ENCODE results near the gene ZAP70.

Gene ZAP70

DNA sequence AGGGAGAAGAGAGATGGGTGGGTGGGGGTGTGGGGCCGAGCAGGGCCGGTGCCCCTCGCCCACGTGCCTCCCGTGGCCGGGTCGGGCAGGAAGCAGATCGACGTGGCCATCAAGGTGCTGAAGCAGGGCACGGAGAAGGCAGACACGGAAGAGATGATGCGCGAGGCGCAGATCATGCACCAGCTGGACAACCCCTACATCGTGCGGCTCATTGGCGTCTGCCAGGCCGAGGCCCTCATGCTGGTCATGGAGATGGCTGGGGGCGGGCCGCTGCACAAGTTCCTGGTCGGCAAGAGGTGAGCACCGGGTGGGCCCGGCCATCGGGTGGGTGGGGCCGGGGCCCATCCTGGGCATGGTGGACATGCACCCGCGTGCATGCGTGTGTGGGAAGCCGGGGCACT lies 21.8 kb downstream of the ZAP70 start:
- DNase-seq = no peak

DNA sequence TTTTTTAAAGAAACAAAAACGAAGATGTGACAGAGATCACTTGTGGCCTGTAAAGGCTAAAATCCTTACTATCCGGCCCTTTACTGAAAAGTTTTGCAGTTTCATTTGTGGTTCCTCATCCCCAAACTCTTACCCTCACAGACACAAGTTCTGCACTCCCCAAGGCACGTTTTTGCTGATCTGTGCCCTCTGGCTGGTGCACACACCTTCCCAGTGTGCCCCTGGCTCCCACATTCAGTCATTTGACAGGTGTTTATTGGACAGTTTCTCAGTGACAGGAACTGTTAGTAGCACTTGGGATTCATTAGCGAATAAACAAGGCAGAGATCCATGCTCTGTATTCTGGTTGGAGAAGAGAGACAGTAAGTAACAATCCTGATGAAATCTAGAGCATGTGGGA lies 22.8 kb downstream of the ZAP70 start:
- DNase-seq = no peak

DNA sequence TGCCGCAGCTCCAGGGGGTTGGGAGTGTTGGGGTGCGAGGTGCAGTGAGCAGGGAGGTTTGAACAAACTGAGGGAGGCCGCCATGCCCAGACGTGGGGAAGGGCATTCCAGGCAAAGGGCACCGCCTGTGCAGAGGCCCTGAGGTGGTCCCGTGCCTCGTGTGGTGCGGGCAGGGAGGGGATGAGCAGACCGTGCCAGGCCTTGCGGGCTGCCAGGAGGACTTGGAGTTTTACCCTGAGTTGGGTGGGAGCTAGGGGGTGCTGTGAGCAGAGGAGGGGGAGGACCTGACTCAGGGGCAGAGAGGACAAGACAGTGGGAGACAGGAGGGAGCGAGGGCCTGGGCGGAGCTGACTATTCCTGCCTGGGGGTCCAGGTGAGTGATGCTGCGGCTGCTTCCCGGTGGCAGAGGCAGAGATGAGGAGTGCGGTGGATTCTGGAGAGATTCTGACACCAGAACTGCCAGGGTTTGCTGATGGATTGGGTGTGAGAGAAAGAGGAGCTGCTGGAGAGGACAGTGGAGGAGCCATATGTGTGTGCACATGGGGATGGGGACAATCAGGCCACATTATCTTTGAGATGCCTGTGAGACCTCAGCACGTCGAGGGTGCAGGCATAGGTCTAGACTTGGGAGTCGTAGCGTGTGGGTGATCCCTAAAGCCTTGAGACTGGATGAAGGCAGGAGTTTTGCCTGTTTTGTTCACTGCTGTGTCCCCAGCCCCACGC lies 23.4 kb downstream of the ZAP70 start:
- DNase-seq = no peak

DNA sequence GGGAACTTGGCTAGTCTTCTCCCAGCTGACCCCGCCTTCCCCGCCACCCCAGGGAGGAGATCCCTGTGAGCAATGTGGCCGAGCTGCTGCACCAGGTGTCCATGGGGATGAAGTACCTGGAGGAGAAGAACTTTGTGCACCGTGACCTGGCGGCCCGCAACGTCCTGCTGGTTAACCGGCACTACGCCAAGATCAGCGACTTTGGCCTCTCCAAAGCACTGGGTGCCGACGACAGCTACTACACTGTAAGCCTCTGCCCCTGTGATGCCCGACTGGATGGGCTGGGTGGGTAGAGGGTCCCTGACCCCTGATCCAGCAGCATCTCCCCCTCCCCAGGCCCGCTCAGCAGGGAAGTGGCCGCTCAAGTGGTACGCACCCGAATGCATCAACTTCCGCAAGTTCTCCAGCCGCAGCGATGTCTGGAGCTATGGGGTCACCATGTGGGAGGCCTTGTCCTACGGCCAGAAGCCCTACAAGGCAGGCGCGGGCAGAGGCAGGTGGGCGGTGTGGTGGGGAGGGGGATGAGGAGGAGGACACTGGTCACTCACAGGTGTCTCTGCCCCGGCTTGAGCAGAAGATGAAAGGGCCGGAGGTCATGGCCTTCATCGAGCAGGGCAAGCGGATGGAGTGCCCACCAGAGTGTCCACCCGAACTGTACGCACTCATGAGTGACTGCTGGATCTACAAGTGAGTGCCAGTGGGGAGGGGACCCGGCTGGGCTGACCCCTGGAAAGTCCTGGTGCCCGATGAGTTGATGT lies 24.2 kb downstream of the ZAP70 start:
- DNase-seq = no peak

DNA sequence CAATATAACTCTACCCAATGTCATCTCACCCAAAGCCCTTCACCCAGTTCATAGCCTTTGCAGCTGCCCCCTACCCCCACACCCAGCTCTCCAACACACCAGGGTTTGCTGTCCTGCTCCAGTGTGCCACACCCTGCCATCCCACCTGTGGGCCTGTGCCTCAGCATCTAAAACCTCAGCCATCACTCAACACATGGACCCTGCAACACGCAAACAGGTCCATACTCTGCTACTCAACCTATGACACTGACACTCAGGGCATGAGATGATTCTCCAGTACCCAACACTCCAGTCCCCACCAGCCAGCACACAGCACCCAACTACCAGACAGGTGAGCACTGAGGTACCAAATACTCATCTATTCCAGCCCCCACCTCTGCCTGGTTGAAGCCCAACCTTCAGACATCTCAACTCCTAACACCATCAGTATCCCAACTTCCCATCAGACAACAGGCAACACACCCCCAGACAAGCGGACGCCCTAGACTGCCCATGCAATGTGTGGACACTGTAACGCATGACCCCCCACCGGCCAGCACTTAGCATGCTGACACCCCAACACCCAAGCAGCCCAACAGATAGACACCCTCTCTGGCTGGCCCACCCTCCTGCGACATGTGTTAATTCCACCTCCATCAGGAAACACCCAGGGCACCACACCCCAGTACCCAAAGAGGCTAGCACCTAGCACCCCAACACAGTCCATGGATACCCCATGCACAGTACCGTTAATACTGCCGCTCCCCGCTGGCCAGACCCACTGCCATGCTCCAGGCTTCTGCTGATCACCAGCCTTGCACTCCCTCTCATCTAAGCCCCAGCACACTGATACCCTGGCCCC lies 25.0 kb downstream of the ZAP70 start:
- no peak for DNase-seq

DNA sequence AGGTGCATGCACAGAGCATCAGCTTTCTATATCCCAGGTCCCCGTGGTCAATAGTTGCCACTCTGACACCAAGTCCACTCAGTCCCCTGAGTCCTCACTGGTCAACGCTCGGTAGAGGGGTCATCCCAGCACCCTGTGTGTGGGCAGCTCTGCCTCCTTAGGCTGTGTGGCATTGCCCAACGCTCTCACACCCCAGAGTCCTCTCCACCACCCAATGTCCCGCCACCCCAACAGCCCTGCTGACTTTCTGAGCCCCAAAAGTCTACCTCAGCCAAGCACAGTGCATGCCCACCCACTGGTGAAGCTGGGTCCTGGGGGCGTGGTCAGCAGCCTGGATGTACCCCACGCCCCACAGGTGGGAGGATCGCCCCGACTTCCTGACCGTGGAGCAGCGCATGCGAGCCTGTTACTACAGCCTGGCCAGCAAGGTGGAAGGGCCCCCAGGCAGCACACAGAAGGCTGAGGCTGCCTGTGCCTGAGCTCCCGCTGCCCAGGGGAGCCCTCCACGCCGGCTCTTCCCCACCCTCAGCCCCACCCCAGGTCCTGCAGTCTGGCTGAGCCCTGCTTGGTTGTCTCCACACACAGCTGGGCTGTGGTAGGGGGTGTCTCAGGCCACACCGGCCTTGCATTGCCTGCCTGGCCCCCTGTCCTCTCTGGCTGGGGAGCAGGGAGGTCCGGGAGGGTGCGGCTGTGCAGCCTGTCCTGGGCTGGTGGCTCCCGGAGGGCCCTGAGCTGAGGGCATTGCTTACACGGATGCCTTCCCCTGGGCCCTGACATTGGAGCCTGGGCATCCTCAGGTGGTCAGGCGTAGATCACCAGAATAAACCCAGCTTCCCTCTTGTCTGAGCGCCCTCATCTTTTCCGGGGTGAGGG lies 25.9 kb downstream of the ZAP70 start:
- DNase-seq = no peak

DNA sequence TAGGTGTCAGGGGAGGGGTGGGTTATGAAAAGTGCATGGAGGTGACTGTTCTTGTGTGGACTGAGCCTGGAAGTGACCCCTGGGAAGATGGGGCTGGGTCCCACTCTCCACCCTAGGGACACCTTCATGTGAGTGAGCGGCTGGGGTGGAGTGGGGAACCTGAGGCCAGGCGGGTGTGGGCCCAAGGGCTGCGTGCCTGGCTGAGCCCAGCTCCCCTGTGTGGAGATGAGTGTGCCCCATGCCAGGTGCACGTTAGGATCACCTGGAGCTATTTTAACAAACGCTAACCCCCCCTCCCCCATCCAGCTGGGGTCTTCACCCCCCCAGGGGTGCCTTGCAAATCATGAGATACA lies 26.5 kb downstream of the ZAP70 start:
- DNase-seq = no peak

DNA sequence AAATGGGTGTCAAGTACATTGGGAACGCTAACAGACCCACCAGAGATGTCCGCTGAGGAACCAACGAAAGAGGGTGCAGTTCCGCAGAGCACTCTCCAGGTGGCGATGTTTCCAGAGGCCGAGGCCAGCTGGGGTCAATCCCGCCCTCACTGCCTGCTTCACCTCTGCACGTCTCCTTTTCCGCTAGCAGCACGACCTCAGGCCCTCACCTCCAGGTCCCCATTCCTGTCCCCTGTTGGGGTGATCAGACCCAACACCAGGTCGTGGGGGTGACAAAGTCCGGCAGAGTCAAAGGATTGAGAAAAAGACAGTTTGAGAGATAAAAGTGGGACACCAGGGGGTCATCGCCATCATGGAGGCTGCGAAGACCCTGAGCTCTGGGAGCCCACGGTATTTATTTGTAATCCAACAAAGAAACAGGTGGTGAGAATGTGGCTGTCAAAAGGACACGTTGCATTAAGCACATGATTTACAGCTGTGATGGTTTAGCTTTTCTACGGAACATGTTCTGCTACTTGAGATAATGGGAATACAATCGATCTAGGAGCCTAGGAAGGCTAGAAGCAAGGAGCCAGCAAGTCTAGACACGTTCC lies 27.3 kb downstream of the ZAP70 start:
- peak; percentile 77 for DNase-seq

DNA sequence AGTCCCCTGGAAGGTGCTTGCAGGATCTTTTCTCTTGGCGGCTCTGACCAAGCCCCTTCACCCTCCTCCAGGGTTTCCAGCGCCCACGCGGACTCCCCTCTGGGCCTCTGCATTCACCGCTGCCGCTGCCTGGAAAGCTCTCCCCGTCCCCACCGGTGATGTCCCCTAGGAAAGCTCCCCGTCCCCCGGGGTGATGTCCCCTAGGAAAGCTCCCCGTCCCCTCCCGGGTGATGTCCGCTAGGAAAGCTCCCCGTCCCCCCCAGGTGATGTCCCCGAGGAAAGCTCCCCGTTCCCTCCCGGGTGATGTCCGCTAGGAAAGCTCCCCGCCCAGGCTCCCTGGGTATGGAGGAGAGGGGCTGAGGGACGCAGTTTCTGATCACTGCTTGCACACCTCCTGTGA lies 27.9 kb downstream of the ZAP70 start:
- no peak for DNase-seq

DNA sequence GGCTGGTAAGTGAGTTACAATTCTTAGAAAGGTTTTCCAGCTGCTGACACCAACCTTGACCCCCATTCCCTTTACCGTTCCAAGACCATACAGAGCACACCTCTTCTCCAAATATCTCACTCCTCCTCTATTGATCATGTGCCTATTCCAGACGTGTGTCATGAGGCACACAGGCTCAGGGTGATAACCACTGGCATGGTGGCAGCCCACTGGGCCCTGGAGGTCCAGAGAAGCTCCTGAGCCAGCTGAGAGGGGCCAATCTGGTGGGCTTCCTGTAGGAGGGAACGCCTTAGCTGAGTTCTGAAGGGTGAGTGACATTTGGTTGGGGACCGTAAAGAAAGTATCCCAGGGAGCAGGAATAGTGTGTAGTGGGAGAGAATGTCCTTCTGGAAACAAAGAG lies 28.3 kb downstream of the ZAP70 start:
- DNase-seq = no peak

DNA sequence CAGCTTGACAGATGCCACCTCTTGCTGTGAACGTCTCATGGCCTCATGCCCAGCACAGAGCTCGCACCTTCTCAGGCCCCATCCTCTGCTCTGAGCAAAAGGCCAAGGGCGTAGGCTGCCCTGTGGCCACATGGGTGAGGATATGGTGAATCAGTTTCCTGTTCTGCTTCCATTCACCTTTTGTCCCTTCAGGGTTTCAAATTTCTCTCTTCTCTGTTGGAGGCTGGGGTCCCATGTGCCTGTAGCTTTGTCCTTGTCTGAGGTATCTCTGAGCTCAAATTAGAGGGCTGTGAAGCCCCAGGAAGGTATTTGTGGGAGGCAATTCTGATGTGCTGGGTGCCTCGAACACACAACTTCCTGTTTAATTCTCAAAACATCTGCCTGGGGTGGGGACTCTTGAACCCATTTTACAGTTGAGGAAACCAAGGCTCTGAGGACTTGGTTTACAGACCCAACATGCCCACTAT lies 29.0 kb downstream of the ZAP70 start:
- no peak for DNase-seq

DNA sequence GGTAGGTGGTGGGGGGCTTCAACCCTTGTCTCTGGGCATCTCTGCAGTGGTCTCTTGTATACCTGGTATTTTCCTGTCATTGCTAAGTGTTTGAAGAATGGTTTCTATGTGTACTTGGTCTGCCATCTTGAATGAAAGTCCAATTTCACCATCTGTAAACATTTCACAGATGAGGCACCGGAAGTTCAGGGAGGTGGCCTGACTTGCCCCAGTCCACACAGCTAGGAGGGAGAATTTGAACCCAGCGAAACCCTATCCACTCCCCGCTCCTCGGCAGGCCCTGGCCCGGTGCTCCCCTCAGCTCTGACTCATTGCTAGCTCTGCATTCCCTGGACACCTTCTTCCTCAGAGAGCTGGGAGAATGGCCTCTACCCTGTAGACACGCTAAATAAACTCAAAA lies 30.5 kb downstream of the ZAP70 start:
- no peak for DNase-seq

DNA sequence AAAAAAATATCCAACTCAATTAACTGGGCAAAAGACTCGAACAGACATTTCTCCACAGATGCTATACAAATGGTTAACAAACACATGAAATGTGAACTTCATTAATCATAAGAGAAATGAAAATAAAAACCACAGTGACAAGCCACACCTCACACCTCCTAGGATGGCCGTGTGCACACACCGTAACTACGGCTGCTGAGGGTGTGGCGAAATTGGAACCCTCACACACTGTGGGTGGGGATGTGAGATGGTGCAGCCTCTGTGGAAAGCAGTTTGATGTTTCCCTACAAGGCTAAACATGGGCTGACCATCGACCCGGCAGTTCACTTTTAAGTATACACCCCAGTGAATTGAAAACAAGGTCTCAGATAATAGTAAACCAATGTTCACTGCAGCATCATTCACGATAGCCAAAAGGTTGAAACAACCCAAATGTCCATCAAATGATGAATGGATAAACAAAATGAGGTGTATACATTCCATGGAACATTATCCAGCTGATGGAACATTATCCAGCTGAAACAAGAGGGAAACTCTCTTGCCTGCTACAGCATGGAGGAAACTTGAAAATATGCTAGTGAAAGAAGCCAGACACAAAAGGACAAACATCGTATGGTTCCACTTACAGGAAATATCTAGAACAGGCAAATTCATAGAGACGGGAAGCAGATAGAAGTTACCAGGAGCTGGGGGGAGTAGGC lies 32.2 kb downstream of the ZAP70 start:
- DNase-seq = peak; percentile 17

DNA sequence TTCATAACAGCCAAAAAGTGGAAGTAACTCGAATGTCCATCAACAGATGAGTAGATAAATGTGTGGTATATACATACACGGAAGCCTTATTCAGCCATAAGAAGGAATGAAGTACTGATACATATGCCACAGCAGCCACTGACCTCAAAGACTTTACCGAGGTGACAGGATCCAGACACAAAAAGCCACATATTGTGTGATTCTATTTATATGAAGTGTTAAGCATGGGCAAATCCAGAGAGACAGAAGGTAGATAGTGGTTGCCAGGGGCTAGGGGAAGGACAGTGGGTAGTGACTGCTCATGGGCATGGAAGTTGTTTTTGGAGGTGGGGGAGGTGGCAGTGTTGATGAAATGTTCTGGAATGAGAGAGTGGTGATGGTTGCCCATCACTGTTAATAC lies 33.9 kb downstream of the ZAP70 start:
- DNase-seq = no peak

DNA sequence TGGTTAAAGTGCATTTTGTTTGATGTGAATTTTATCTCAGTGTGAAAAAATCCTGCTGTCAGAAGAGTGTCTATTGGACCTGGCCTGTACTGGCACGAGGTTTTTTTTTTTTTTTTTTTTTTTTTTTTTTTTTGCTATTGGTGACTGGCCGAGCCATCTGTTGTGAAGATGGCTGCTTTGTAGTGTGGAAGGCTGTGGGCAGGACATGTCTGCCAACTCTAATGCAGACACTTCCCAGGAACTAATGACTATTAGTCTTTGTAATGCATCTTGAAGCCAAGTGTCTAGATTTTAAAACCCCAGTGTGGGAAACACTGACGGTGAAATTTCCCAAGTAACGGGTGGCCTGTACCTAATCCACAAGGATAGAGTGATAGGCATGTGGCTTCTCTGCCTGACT lies 34.3 kb downstream of the ZAP70 start:
- DNase-seq = peak; percentile 45

DNA sequence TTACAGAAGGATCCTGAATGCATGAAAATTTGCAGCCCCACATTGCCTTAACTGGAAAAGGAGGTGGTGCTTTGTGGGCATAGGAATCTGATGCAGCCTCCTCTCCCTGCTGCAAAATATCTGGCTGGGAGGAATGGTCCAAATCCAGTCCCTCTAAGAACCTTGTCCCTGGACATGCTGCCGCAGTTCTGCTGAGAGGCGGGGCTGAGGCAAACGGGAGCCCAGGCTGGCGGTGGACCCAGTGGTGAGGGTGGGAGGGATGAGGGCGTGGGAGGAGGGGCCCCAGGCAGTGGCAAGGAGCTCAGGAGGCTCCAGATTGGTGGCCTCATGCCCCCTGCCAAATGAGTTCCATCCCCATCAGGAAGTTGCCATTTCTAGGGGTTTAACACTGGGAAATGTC lies 36.2 kb downstream of the ZAP70 start:
- no peak for DNase-seq

DNA sequence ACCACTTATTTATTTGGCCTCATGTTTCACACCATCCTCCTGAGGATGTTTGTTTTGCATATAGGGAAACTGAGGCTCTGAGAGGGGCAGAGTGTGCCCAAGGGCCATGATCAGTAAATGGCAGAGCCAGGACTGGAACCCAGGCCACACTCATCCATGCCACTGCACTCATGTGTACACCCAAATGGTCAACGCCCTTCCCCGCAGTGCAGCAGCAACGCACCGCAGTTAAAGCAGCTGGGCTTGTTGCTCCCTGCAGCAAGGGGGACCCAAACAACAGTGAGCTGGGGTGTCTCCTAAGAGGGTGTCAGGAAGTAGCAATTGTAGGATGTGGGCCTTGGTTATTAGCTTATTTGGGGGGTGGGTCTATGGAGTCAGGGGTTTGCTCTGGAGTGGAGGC lies 36.6 kb downstream of the ZAP70 start:
- DNase-seq = no peak

DNA sequence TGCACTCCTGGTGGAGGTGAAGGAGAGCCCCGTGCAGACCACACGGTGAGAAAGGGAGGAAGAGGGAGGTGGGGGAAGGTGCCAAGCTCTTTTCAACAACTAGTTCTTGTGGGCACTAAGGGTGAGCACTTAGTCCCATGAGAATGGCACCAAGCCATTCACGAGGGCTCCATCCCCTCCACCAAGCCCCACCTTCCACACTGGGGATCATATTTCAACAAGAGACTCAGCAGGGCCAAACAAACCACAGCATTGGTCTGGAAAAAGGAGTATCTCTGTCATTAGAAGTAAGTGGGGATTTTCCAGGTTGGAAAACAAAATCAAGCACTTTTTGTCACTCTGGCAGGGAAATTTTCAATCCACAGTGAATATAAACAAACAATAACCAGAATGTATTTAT lies 38.4 kb downstream of the ZAP70 start:
- DNase-seq = peak; percentile 53

DNA sequence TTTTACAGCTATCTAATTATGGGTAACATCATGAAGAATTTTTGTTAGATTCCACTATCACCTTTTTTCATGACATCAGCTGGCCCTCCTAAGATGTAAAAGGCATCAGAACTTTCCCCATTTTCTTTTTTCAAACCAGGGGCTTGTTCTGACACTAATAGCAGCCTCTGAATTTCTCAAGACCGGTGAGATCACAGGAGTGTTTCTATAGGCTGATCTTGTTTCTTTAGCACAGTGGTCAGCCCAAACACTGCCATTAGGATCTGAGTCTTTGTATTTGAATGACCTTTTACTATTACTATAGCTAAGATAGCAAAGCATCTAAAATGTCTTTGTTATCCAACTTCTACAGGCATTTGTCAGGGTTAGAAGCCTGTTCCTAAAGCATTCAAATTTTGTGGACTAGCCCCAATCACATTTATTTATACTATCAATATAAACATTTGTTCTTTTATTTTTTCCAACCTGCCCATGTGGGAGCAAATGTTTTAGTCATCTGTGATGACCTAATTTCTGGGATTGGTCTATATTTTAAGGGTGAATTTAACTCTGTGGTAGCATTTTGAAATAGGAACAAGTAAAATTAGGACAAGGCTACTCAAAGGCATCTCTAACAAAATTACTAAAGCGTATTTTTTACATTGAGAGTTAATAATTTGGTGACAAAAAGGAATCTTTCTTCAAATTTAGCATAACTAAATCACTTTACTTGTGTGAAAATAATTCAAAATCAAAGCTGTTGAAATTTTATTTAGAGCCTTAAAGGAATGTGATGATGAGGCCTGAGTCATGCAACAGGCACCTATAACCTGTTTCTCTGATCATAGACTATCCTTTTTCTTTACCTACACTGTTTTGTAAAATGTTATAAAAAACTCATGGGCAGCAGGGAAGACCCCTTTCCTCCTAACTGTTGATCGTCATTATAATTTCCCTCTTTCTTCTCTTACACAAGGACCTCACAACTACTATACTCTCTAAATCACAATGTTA lies 39.3 kb downstream of the ZAP70 start:
- no peak for DNase-seq

DNA sequence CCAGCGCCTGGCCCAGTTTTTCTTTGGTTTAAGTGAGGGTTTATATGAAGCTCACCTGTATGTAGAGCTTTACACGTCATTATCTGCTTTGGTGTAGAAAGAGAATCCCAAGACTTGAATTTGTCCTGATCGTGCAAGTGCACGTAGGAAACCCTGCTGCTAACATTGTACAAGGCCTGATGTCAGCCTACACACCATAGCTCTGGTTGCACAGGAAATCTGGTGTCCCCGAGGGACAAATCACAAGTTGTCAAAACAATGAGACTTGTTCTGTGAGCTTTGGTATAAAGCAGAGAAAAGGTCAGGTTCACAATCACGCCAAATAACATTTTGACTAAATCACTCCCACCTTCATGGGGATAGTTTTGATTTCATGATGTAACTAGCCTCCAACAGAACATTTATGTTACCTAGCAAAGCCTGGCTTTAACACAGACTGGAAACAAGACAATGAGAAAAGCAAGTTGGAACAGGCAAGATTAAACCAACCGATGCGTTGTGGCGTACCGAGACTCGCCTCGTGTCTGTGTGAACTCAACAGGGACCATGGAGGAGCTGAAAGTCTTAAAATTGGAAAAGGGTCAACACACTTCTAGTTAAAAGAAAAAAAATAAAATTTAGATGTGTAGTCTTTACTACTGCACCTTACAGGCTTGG lies 41.4 kb downstream of the ZAP70 start:
- peak; percentile 45 for DNase-seq
